ENCODE data around the gene ADCY10.

GRCh38 chr1:167863921-167864279 lies 50.0 kb downstream of the ADCY10 start:
- TF ChIP-seq CTCF (IDR thresholded peaks at IDR 0.05) (no peak), POLR2A (IDR thresholded peaks at IDR 0.05) (no peak), POLR2AphosphoS5 (IDR thresholded peaks at IDR 0.05) (no peak)
